ENCODE results near the gene KCNQ5.

GRCh38 chr6:73194744-73195143 lies 572.9 kb downstream of the KCNQ5 start:
- TF ChIP-seq CTCF (IDR thresholded peaks at IDR 0.05) (no peak), EP300 (IDR thresholded peaks at IDR 0.05) (no peak)
